Panc1 (cell line): Measurements from ENCODE around the gene COCH. TPM values are rescaled to one million over a fixed set of nuclear protein-coding genes. Genes with fewer than 3 reads are reported as not detected.

Experiments
- ATAC-seq: fragments of 200-7000 bp; cut with Tn5 transposase; 2 replicates; pipeline ENCODE4 v1.9.1; 2020; ENCODE audit warnings: mild to moderate bottlenecking, moderate library complexity
- BruUV-seq: library from RNA; stranded (reverse); fragments of 400-500 nt; replicated peaks from 2 replicates; lab custom pipeline; 2021; lab: Mats Ljungman, UMichigan
- CTCF ChIA-PET: fragments of 300-600 bp; sonication (Branson Sonifier 250); formaldehyde crosslinking; loops from one replicate; lab custom pipeline; 2022; ENCODE audit warnings: antibody characterized with exemption; lab: Charles Lee
- POLR2A ChIA-PET: fragments of 300-600 bp; sonication (Branson Sonifier 250); formaldehyde crosslinking; loops from one replicate; lab custom pipeline; 2022; ENCODE audit warnings: antibody characterized with exemption; lab: Charles Lee
- DNase-seq: peaks from one replicate; pipeline ENCODE4 v3.0.0-alpha.2; 2010; ENCODE audit warnings: low read depth, low spot score
- H3K27ac ChIP-seq: 2 replicates; pipeline ENCODE4 v1.5.1; 2011; ENCODE audit warnings: mild to moderate bottlenecking, low read length, inconsistent platforms
- H3K27me3 ChIP-seq: fragments of 200-500 bp; sonication (Bioruptor generic); 2 replicates; pipeline ENCODE4 v1.6.0; 2014; ENCODE audit warnings: low read length, inconsistent platforms; ENCODE audit not compliant: control insufficient read depth, insufficient read depth
- H3K36me3 ChIP-seq: fragments of 200-500 bp; sonication (Bioruptor generic); 2 replicates; pipeline ENCODE4 v1.5.1; 2014; ENCODE audit warnings: inconsistent platforms, mild to moderate bottlenecking, low read length, moderate library complexity; ENCODE audit not compliant: control insufficient read depth, insufficient read depth
- H3K4me1 ChIP-seq: 2 replicates; pipeline ENCODE4 v1.5.1; 2011; ENCODE audit warnings: inconsistent platforms, mild to moderate bottlenecking, low read length, moderate library complexity; ENCODE audit not compliant: control insufficient read depth, insufficient read depth
- H3K4me3 ChIP-seq, 2 experiments: 2 replicates each; pipeline ENCODE4 v1.5.1; 2011 to 2012; ENCODE audit warnings: low read depth in 2 of 2, low read length in 2 of 2, mild to moderate bottlenecking in 2 of 2, inconsistent platforms in 1 of 2, moderate library complexity in 1 of 2
- H3K9me3 ChIP-seq: fragments of 200-500 bp; sonication (Bioruptor generic); 2 replicates; pipeline ENCODE4 v1.5.1; 2014; ENCODE audit warnings: low read depth, mild to moderate bottlenecking, inconsistent platforms, low read length, moderate library complexity; ENCODE audit not compliant: control insufficient read depth, insufficient read depth
- POLR2AphosphoS5 ChIP-seq: IDR thresholded peaks from 2 replicates; pipeline ENCODE4 v1.6.1; 2012; ENCODE audit warnings: mild to moderate bottlenecking, low read depth, low read length, moderate library complexity
- SIN3A ChIP-seq: IDR thresholded peaks from 2 replicates; pipeline ENCODE4 v1.6.1; 2012; ENCODE audit warnings: low read depth, mild to moderate bottlenecking, low read length, moderate library complexity, borderline replicate concordance; ENCODE audit not compliant: insufficient read depth
- TCF7L2 ChIP-seq: IDR thresholded peaks from 2 replicates; pipeline ENCODE4 v1.6.1; 2011; ENCODE audit warnings: mild to moderate bottlenecking, low read depth, low read length, inconsistent platforms
- in situ Hi-C: cut with HindIII; loops from 2 replicates; pipeline ENCODE4 v1.10.0; 2016; ENCODE audit warnings: low sequenced_read_pairs, low pct_unique_long_range_greater_than_20kb
- intact Hi-C: fragments of 100-400 bp; cut with micrococcal nuclease; formaldehyde crosslinking; loops from one replicate; pipeline ENCODE4 v1.10.0; 2022; ENCODE audit not compliant: unreplicated experiment
- total RNA-seq: library from RNA; stranded (reverse); gene quantifications from one replicate; pipeline ENCODE4 v1.2.1, GENCODE V29; 2021; ENCODE audit not compliant: unreplicated experiment
- TF ChIP-seq, protein P1 (sequence below): fragments of 450-650 bp; IDR thresholded peaks from 2 replicates; pipeline ENCODE4 v1.5.1; 2017; ENCODE audit warnings: mild to moderate bottlenecking
- TF ChIP-seq, protein P2 (sequence below), 2 experiments: IDR thresholded peaks; 2 replicates each; pipeline ENCODE4 v1.6.1; 2011 to 2012; ENCODE audit warnings: low read depth in 2 of 2, control low read depth in 1 of 2, low read length in 1 of 2, mild to moderate bottlenecking in 1 of 2, moderate library complexity in 1 of 2; ENCODE audit not compliant: insufficient read depth in 1 of 2

COCH gene
- total RNA-seq, 1 experiment from 2014 or later = 1.3 TPM

DNA sequence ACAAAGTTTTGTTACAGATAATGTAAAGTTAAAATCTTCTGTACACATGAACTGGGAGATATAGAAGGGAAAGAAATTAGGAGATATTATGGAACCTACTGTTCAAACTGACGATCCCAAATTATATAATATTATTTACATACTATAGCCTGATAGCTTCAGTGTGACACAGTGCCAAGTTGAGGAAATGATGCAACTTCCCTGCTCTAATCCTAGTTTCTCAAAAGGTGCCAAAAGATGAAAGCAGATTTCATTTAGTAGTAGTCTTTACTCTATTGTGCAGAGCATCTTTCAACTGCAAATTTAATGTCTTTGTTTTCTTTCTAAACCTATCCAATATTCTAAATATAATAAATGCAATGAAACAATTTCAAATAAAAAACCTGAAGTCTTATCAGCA is 46.9 kb downstream of the COCH start:
- no peak for DNase-seq
- in situ Hi-C loops = no loop called here
- intact Hi-C loops = no loop called here
- BruUV-seq = no TSS peak
- peaks cover 11% of the 10 kb centered on the region for H3K36me3 ChIP-seq
- TF ChIP-seq SIN3A (no peak), POLR2AphosphoS5 (no peak), TCF7L2 (no peak)
- TF ChIP-seq, protein P1, sequence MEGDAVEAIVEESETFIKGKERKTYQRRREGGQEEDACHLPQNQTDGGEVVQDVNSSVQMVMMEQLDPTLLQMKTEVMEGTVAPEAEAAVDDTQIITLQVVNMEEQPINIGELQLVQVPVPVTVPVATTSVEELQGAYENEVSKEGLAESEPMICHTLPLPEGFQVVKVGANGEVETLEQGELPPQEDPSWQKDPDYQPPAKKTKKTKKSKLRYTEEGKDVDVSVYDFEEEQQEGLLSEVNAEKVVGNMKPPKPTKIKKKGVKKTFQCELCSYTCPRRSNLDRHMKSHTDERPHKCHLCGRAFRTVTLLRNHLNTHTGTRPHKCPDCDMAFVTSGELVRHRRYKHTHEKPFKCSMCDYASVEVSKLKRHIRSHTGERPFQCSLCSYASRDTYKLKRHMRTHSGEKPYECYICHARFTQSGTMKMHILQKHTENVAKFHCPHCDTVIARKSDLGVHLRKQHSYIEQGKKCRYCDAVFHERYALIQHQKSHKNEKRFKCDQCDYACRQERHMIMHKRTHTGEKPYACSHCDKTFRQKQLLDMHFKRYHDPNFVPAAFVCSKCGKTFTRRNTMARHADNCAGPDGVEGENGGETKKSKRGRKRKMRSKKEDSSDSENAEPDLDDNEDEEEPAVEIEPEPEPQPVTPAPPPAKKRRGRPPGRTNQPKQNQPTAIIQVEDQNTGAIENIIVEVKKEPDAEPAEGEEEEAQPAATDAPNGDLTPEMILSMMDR = no peak
- TF ChIP-seq, protein P2, sequence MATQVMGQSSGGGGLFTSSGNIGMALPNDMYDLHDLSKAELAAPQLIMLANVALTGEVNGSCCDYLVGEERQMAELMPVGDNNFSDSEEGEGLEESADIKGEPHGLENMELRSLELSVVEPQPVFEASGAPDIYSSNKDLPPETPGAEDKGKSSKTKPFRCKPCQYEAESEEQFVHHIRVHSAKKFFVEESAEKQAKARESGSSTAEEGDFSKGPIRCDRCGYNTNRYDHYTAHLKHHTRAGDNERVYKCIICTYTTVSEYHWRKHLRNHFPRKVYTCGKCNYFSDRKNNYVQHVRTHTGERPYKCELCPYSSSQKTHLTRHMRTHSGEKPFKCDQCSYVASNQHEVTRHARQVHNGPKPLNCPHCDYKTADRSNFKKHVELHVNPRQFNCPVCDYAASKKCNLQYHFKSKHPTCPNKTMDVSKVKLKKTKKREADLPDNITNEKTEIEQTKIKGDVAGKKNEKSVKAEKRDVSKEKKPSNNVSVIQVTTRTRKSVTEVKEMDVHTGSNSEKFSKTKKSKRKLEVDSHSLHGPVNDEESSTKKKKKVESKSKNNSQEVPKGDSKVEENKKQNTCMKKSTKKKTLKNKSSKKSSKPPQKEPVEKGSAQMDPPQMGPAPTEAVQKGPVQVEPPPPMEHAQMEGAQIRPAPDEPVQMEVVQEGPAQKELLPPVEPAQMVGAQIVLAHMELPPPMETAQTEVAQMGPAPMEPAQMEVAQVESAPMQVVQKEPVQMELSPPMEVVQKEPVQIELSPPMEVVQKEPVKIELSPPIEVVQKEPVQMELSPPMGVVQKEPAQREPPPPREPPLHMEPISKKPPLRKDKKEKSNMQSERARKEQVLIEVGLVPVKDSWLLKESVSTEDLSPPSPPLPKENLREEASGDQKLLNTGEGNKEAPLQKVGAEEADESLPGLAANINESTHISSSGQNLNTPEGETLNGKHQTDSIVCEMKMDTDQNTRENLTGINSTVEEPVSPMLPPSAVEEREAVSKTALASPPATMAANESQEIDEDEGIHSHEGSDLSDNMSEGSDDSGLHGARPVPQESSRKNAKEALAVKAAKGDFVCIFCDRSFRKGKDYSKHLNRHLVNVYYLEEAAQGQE (IDR thresholded peaks at IDR 0.05; ENCODE audit: insufficient read depth in 1 of 2, low read depth in 2 of 2, low read length in 1 of 2) = no peak
- no peaks in the 10 kb centered on the region for H3K4me1 ChIP-seq
- ATAC-seq = no peak
- POLR2A ChIA-PET = no interaction called here
- H3K27me3 ChIP-seq = no peaks in the 10 kb centered on the region
- H3K9me3 ChIP-seq = no peaks in the 10 kb centered on the region
- CTCF ChIA-PET = no interaction called here
- no peak overlapping the region for H3K27ac ChIP-seq
- no peak overlapping the region for H3K4me3 ChIP-seq

- BruUV-seq = no TSS peak
- POLR2A ChIA-PET = no interaction called here
- Histone ChIP-seq H3K27me3 (no peaks in the 10 kb centered on the region), H3K36me3 (peaks cover 11% of the 10 kb centered on the region), H3K9me3 (no peaks in the 10 kb centered on the region), H3K27ac (no peak overlapping the region), H3K4me3 (no peak overlapping the region), H3K4me1 (no peaks in the 10 kb centered on the region)
- DNase-seq = no peak
- intact Hi-C loops = no loop called here
- CTCF ChIA-PET = no interaction called here
- in situ Hi-C loops = no loop called here
- ATAC-seq = no peak
- no peak for TF ChIP-seq TCF7L2
- TF ChIP-seq POLR2AphosphoS5 = no peak
- TF ChIP-seq, protein P2 (IDR thresholded peaks at IDR 0.05; ENCODE audit: insufficient read depth in 1 of 2, low read depth in 2 of 2, low read length in 1 of 2) = no peak
- TF ChIP-seq SIN3A = no peak
- TF ChIP-seq, protein P1 = no peak
Measured at GRCh38 chr14:30921788-30922187, 47.4 kb downstream of the COCH start.
